H1 (cell line): ENCODE data around the gene SLC35E1. TPM values are rescaled to one million over a fixed set of nuclear protein-coding genes. Genes with fewer than 3 reads are reported as not detected.

Source experiments
- CTCF ChIA-PET: fragments of 300-600 bp; sonication (Branson Sonifier 250); formaldehyde crosslinking; loops from one replicate; lab custom pipeline; 2021; ENCODE audit not compliant: partially characterized antibody; lab: Charles Lee
- POLR2A ChIA-PET: fragments of 300-600 bp; sonication (Branson Sonifier 250); formaldehyde crosslinking; loops from one replicate; lab custom pipeline; 2021; ENCODE audit warnings: inconsistent platforms; ENCODE audit not compliant: partially characterized antibody; lab: Charles Lee
- DNase-seq, 2 experiments: peaks; one replicate each; pipeline versions ENCODE4 v3.0.0 to v3.0.0-alpha.2; 2010 to 2022; ENCODE audit warnings: low spot score in 2 of 2, low read depth in 1 of 2, mixed read lengths in 1 of 2
- FAIRE-seq: peaks from 2 replicates; lab custom pipeline; 2011; peaks lifted over from hg19 to GRCh38; lab: Jason Lieb, UNC
- H2AFZ ChIP-seq: 2 replicates; pipeline ENCODE4 v1.8.1; 2012; ENCODE audit warnings: low read length, inconsistent platforms
- H2AK5ac ChIP-seq: 2 replicates; pipeline ENCODE4 v1.6.1; 2013; ENCODE audit warnings: low read depth, low read length
- H2BK120ac ChIP-seq: replicated peaks from 2 replicates; pipeline ENCODE3; 2013; ENCODE audit warnings: low read depth, low read length, inconsistent platforms
- H2BK12ac ChIP-seq: 2 replicates; pipeline ENCODE4 v1.6.1; 2013; ENCODE audit warnings: low read depth, low read length
- H2BK15ac ChIP-seq: 2 replicates; pipeline ENCODE4 v1.6.1; 2013; ENCODE audit warnings: low read length
- H2BK20ac ChIP-seq: 2 replicates; pipeline ENCODE4 v1.6.1; 2013; ENCODE audit warnings: low read length
- H2BK5ac ChIP-seq: 2 replicates; pipeline ENCODE4 v1.6.1; 2013; ENCODE audit warnings: low read depth, low read length
- H3K14ac ChIP-seq: 2 replicates; pipeline ENCODE4 v1.6.1; 2013; ENCODE audit warnings: inconsistent platforms; ENCODE audit not compliant: insufficient read length
- H3K18ac ChIP-seq: 2 replicates; pipeline ENCODE4 v1.6.1; 2013; ENCODE audit warnings: low read length; ENCODE audit errors: extremely low read depth
- H3K23ac ChIP-seq: 2 replicates; pipeline ENCODE4 v1.6.1; 2013; ENCODE audit warnings: inconsistent platforms; ENCODE audit not compliant: insufficient read length
- H3K23me2 ChIP-seq: 2 replicates; pipeline ENCODE4 v1.6.1; 2013; ENCODE audit warnings: low read depth, low read length
- H3K27ac ChIP-seq: 2 replicates; pipeline ENCODE4 v1.6.1; 2011; ENCODE audit warnings: low read depth, low read length, inconsistent platforms
- H3K27me3 ChIP-seq, 4 experiments: replicated peaks in 1 of 4; 1 replicate in 1 of 4; 2 replicates in 3 of 4; pipeline versions ENCODE4 v1.6.1 to v1.8.1; 2011 to 2013; ENCODE audit warnings: low read length in 3 of 4, mild to moderate bottlenecking in 3 of 4, inconsistent platforms in 2 of 4, mixed read lengths in 2 of 4, moderate library complexity in 1 of 4; ENCODE audit not compliant: control insufficient read depth in 3 of 4, insufficient read depth in 3 of 4; ENCODE audit errors: extremely low read depth in 1 of 4
- H3K36me3 ChIP-seq, 4 experiments: 2 replicates each; pipeline versions ENCODE4 v1.6.1 to v1.8.1; 2011 to 2013; ENCODE audit warnings: mild to moderate bottlenecking in 4 of 4, low read length in 3 of 4, moderate library complexity in 2 of 4, control low read depth in 1 of 4, inconsistent platforms in 1 of 4; ENCODE audit not compliant: insufficient read depth in 4 of 4, control insufficient read depth in 2 of 4
- H3K4ac ChIP-seq: replicated peaks from 2 replicates; pipeline ENCODE3; 2013; ENCODE audit warnings: low read length, low read depth, mixed read lengths, inconsistent platforms; ENCODE audit not compliant: insufficient read length
- H3K4me1 ChIP-seq, 4 experiments: replicated peaks in 1 of 4; 1 replicate in 1 of 4; 2 replicates in 3 of 4; pipeline versions ENCODE4 v1.6.1 to v1.8.1; 2011 to 2013; ENCODE audit warnings: low read length in 3 of 4, inconsistent platforms in 2 of 4, mixed read lengths in 1 of 4; ENCODE audit not compliant: insufficient read depth in 4 of 4, control insufficient read depth in 3 of 4
- H3K4me2 ChIP-seq, 2 experiments: 2 replicates each; pipeline versions ENCODE4 v1.6.1 to v1.8.1; 2011 to 2013; ENCODE audit warnings: low read depth in 2 of 2, low read length in 2 of 2, control low read depth in 1 of 2, inconsistent platforms in 1 of 2, mild to moderate bottlenecking in 1 of 2; ENCODE audit not compliant: insufficient read depth in 1 of 2
- H3K4me3 ChIP-seq, 4 experiments: fragments of 200-600, 300-600 bp in 1 of 4; sonication (generic), shearing (Covaris generic), sonication (Bioruptor Twin) in 1 of 4; 2 replicates each; pipeline versions ENCODE4 v1.5.1 to v1.8.1; 2011 to 2016; ENCODE audit warnings: low read length in 4 of 4, low read depth in 3 of 4, control low read depth in 2 of 4, inconsistent platforms in 2 of 4, mild to moderate bottlenecking in 2 of 4, mixed read lengths in 1 of 4, moderate library complexity in 1 of 4; ENCODE audit not compliant: insufficient read depth in 2 of 4; ENCODE audit errors: extremely low read depth in 1 of 4
- H3K56ac ChIP-seq: replicated peaks from 2 replicates; pipeline ENCODE3; 2013; ENCODE audit warnings: low read depth, mild to moderate bottlenecking, mixed read lengths, low read length, inconsistent platforms; ENCODE audit not compliant: insufficient read length
- H3K79me1 ChIP-seq: 2 replicates; pipeline ENCODE4 v1.6.1; 2013; ENCODE audit warnings: low read depth, low read length, control low read depth
- H3K79me2 ChIP-seq, 2 experiments: 2 replicates each; pipeline versions ENCODE4 v1.6.1 to v1.8.1; 2012 to 2013; ENCODE audit warnings: low read length in 2 of 2, mild to moderate bottlenecking in 2 of 2, inconsistent platforms in 1 of 2; ENCODE audit not compliant: insufficient read depth in 2 of 2, control insufficient read depth in 1 of 2
- H3K9ac ChIP-seq, 4 experiments: replicated peaks in 1 of 4; 1 replicate in 1 of 4; 2 replicates in 3 of 4; pipeline versions ENCODE4 v1.6.1 to v1.8.1; 2011 to 2013; ENCODE audit warnings: low read depth in 3 of 4, low read length in 3 of 4, control low read depth in 2 of 4, mild to moderate bottlenecking in 2 of 4, moderate library complexity in 2 of 4, inconsistent platforms in 1 of 4; ENCODE audit errors: extremely low read depth in 1 of 4
- H3K9me3 ChIP-seq, 2 experiments: 2 replicates each; pipeline versions ENCODE4 v1.6.1 to v1.8.1; 2012 to 2013; ENCODE audit warnings: mild to moderate bottlenecking in 2 of 2, moderate library complexity in 2 of 2, control low read depth in 1 of 2, inconsistent platforms in 1 of 2, low read depth in 1 of 2, low read length in 1 of 2, mixed read lengths in 1 of 2; ENCODE audit not compliant: insufficient read depth in 2 of 2
- H4K20me1 ChIP-seq, 2 experiments: replicated peaks in 1 of 2; 2 replicates each; pipeline versions ENCODE3 to v1.8.1; 2011 to 2013; ENCODE audit warnings: inconsistent platforms in 2 of 2, low read length in 2 of 2, mild to moderate bottlenecking in 1 of 2; ENCODE audit not compliant: insufficient read depth in 2 of 2, control insufficient read depth in 1 of 2
- H4K5ac ChIP-seq: 2 replicates; pipeline ENCODE4 v1.6.1; 2013; ENCODE audit warnings: low read length, low read depth, mixed read lengths, inconsistent platforms; ENCODE audit not compliant: insufficient read length
- H4K8ac ChIP-seq: 2 replicates; pipeline ENCODE4 v1.8.0; 2013; ENCODE audit warnings: mild to moderate bottlenecking, moderate library complexity, low read length, inconsistent platforms; ENCODE audit not compliant: insufficient read depth; ENCODE audit errors: extremely low read depth
- H4K91ac ChIP-seq: replicated peaks from 2 replicates; pipeline ENCODE3; 2013; ENCODE audit warnings: low read length, mixed read lengths, inconsistent platforms; ENCODE audit not compliant: insufficient read length
- ASH2L ChIP-seq: fragments of 200-600, 300-600 bp; sonication (generic); IDR thresholded peaks from one replicate; pipeline ENCODE4 v1.7.1; 2017; ENCODE audit warnings: low read length
- BACH1 ChIP-seq: IDR thresholded peaks from 2 replicates; pipeline ENCODE4 v1.6.1; 2012; ENCODE audit warnings: low read length, improper control_type of control experiment
- CTBP2 ChIP-seq: IDR thresholded peaks from 2 replicates; pipeline ENCODE4 v1.7.0; 2011; ENCODE audit warnings: borderline replicate concordance, mild to moderate bottlenecking, moderate library complexity, mixed read lengths, low read length; ENCODE audit not compliant: insufficient read depth, insufficient read length
- EZH2 ChIP-seq: fragments of 200-600 bp; sonication (generic); IDR thresholded peaks from 2 replicates; pipeline ENCODE4 v1.7.1; 2012; ENCODE audit warnings: low read depth, mild to moderate bottlenecking, moderate library complexity, low read length, inconsistent platforms; ENCODE audit not compliant: severe bottlenecking
- GABPA ChIP-seq: IDR thresholded peaks from 2 replicates; pipeline ENCODE4 v1.6.1; 2011; ENCODE audit warnings: mild to moderate bottlenecking, low read length, moderate library complexity, borderline replicate concordance; ENCODE audit not compliant: insufficient read depth
- MAFK ChIP-seq: IDR thresholded peaks from 2 replicates; pipeline ENCODE4 v1.6.1; 2012; ENCODE audit warnings: low read depth, mild to moderate bottlenecking, improper control_type of control experiment, low read length
- POU5F1 ChIP-seq: IDR thresholded peaks from 2 replicates; pipeline ENCODE4 v1.6.1; 2011; ENCODE audit warnings: low read depth, mild to moderate bottlenecking, low read length, moderate library complexity
- RNF2 ChIP-seq: fragments of 200-900, 300-1000 bp; sonication (generic); IDR thresholded peaks from 2 replicates; pipeline ENCODE4 v1.7.1; 2016; ENCODE audit warnings: borderline replicate concordance, low read depth, mild to moderate bottlenecking, antibody characterized with exemption, low read length; ENCODE audit not compliant: poor library complexity, severe bottlenecking; ENCODE audit errors: missing control alignments
- SRF ChIP-seq: IDR thresholded peaks from 2 replicates; pipeline ENCODE4 v1.6.1; 2011; ENCODE audit warnings: mild to moderate bottlenecking, low read depth, low read length, moderate library complexity
- ZNF274 ChIP-seq: IDR thresholded peaks from 2 replicates; pipeline ENCODE4 v1.7.0; 2012; ENCODE audit warnings: low read length, borderline replicate concordance; ENCODE audit errors: extremely low read depth
- WGBS, 2 experiments: shearing (Covaris generic) in 1 of 2; methylation state at CpG; one replicate each; pipeline versions ENCODE4 v1.1.6 to v1.1.7; 2013 to 2015; ENCODE audit warnings: low lambda C conversion rate in 2 of 2, mixed read lengths in 2 of 2, inconsistent platforms in 1 of 2, low coverage in 1 of 2, missing lambda C conversion rate in 1 of 2; ENCODE audit not compliant: insufficient replicate concordance in 2 of 2, insufficient coverage in 1 of 2, insufficient read length in 1 of 2; ENCODE audit errors: extremely low coverage in 1 of 2, missing lambda C conversion rate in 1 of 2; 5-methylcytosine and 5-hydroxymethylcytosine counted together
- polyA plus RNA-seq, 7 experiments: library from polyadenylated mRNA; depleted of rRNA in 3 of 7; stranded (reverse) in 5 of 7; unstranded in 2 of 7; fragments of >200 nt in 5 of 7; fragments of 200-250 nt in 2 of 7; gene quantifications; 1 replicate in 5 of 7; 2 replicates in 1 of 7; 4 replicates in 1 of 7; pipeline versions ENCODE4 v1.2.1 to v1.2.3, GENCODE V29; 2011 to 2013; ENCODE audit warnings: missing spikeins in 2 of 7, mixed read lengths in 2 of 7
- total RNA-seq: library from RNA; stranded (reverse); fragmentation: NEBNext Ultra II Directional; extraction: Animal tissue kit (Norgen Biotek cat#: 25700); gene quantifications from 2 replicates; pipeline ENCODE4 v1.2.1, GENCODE V29; 2021

SLC35E1 gene
- total and polyA plus RNA-seq, 2 of the 8 experiments (the other 6 are each of a cell fraction or from before 2014, with no cell fraction given), result 26.0 to 31.9 TPM

GRCh38 chr19:16585094-16585801 lies 13.0 kb upstream of the SLC35E1 start:
- Histone ChIP-seq H3K4me3 (no peak overlapping the region; a peak in 1 of 8 replicates), H3K36me3 (no peaks in the 10 kb centered on the region), H3K9ac (no peak overlapping the region), H2BK15ac (no peak overlapping the region; the same call in 1 of the 2 replicates), H2AFZ (no peak overlapping the region), H3K23me2 (no peaks in the 10 kb centered on the region), H3K27me3 (no peaks in the 10 kb centered on the region), H3K79me1 (peaks cover 48% of the 10 kb centered on the region), H3K18ac (no peak overlapping the region), H3K23ac (no peak overlapping the region), H4K20me1 (peaks cover 26 to 46% of the 10 kb centered on the region in 2 experiments), H3K4ac (no peak overlapping the region), H4K5ac (no peak overlapping the region), H3K79me2 (peaks cover 13 to 95% of the 10 kb centered on the region in 2 experiments; a peak in 3 of 4 replicates), H2BK5ac (peak overlapping the region; percentile 73; the same call in 1 of the 2 replicates), H3K4me2 (peak overlapping the region; percentile 63 to 65; a peak in 2 of 4 replicates), H3K4me1 (peaks cover 4 to 39% (median 25%) of the 10 kb centered on the region in 4 experiments), H3K9me3 (no peaks in the 10 kb centered on the region), H4K8ac (no peak overlapping the region), H3K14ac (no peak overlapping the region), H3K27ac (no peak overlapping the region), H2BK20ac (0 out of 2 replicates have a peak overlapping the region, but pooled peaks have one; percentile 29), H4K91ac (no peak overlapping the region), H3K56ac (no peak overlapping the region), H2BK120ac (no peak overlapping the region), H2BK12ac (0 out of 2 replicates have a peak overlapping the region, but pooled peaks have one; percentile 39), H2AK5ac (no peak overlapping the region)
- no peak for FAIRE-seq
- ChIA-PET POLR2A (interaction anchor here (0.6 to 5.9 kb wide), 8 partner anchors 14 to 115 kb away, joined by 3 to 58 read pairs (median 6); partner anchors contain the start of genes SLC35E1 and SMIM7), CTCF (interaction anchor here (0.9 to 3.1 kb wide), 5 partner anchors 11 to 53 kb away, joined by 3 to 12 read pairs (median 4); no protein-coding TSS in a partner anchor)
- WGBS, 2 experiments, result 86% methylated on average over 13 of the region's 13 CpGs; no CpG with 5 or more reads in 1 of the 2 experiments
- DNase-seq, result no peak
- TF ChIP-seq SRF, result no peak
- no peak for TF ChIP-seq CTBP2
- no peak for TF ChIP-seq ASH2L
- no peak for TF ChIP-seq ZNF274
- no peak for TF ChIP-seq EZH2
- no peak for TF ChIP-seq BACH1
- no peak for TF ChIP-seq MAFK
- TF ChIP-seq GABPA, result no peak
- TF ChIP-seq POU5F1, result no peak
- no peak for TF ChIP-seq RNF2
